OCI-LY7 (cell line): Measurements from ENCODE around the gene PTPN18.

Source experiments
- EZH2phosphoT487 ChIP-seq: fragments of 200-600 bp; sonication (generic); IDR thresholded peaks from 2 replicates; pipeline ENCODE4 v1.6.1; 2018; ENCODE audit warnings: low read depth, borderline replicate concordance, mild to moderate bottlenecking, mixed run types, antibody characterized with exemption, low read length, moderate library complexity, mixed read lengths
- TF ChIP-seq, protein P1 (sequence below): fragments of 200-600 bp; sonication (generic); conservative IDR thresholded peaks from 2 replicates; pipeline ENCODE4 v1.5.1; 2014; ENCODE audit warnings: mild to moderate bottlenecking, antibody characterized with exemption, low read length, moderate library complexity, mixed read lengths

DNA sequence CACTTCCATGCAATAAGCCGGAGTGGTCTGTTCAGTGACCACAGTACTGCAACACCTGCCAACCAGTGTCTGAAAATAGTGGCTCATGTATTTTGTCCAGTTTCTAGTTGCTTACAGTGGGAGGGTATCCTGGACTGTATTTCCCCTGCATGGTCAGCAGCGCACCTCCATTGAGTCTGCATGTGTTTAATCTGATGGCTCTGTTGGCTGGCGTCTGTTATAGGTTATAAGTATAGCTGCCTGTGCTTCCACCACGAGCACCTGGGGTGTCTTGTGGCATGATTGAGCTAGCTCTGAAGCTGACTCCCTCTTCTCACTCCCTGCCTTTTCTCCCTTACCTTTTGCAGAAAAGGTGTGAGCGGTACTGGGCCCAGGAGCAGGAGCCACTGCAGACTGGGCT lies 12.9 kb downstream of the PTPN18 start:
- TF ChIP-seq, protein P1, sequence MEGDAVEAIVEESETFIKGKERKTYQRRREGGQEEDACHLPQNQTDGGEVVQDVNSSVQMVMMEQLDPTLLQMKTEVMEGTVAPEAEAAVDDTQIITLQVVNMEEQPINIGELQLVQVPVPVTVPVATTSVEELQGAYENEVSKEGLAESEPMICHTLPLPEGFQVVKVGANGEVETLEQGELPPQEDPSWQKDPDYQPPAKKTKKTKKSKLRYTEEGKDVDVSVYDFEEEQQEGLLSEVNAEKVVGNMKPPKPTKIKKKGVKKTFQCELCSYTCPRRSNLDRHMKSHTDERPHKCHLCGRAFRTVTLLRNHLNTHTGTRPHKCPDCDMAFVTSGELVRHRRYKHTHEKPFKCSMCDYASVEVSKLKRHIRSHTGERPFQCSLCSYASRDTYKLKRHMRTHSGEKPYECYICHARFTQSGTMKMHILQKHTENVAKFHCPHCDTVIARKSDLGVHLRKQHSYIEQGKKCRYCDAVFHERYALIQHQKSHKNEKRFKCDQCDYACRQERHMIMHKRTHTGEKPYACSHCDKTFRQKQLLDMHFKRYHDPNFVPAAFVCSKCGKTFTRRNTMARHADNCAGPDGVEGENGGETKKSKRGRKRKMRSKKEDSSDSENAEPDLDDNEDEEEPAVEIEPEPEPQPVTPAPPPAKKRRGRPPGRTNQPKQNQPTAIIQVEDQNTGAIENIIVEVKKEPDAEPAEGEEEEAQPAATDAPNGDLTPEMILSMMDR, result no peak
- TF ChIP-seq EZH2phosphoT487, result no peak
